Mucosa of gallbladder (tissue), 1 donor: ENCODE results near the gene DLGAP4. TPM values are rescaled to one million over a fixed set of nuclear protein-coding genes. Genes with fewer than 3 reads are reported as not detected.

Experiments
- DNase-seq: peaks from one replicate; pipeline ENCODE4 v3.0.0-alpha.2; 2020; ENCODE audit warnings: low spot score
- total RNA-seq: library from RNA; stranded (reverse); gene quantifications from one replicate; pipeline ENCODE4 v1.2.1, GENCODE V29; 2021
- donor health status: DM: no; HTN: no; CAD: no.

Gene DLGAP4
- total RNA-seq, 1 donor from 2014 or later, result 78.4 TPM

DNA sequence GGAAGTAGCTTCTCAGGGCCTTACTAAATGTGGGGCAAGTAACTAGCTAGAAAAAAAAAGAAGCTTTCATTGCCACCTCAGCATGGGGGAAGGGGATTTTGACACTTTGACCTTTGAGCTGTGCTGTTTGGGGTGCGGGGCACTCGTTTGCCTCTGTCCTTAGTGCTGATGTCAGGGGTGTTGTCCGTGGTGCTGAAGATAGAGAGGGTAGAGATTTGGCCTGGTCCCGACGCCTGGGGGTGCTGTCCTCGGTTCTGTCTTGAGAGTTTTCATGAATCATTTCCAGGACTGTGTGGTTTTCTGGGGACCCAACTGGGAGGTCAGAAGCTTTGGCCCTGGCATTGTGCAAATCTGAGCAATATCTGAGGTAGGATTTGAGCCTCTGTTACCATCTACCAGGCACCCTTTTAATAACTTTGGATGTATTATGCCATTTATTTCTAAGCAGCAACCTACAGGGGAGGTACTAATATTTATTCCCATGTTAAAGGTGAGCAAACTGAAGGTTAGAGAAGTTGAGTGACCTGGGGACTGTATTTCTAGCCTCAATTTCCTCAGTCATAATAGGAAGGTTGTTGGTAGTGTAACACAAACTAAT is 78.0 kb downstream of the DLGAP4 start:
- DNase-seq, result no peak

DNA sequence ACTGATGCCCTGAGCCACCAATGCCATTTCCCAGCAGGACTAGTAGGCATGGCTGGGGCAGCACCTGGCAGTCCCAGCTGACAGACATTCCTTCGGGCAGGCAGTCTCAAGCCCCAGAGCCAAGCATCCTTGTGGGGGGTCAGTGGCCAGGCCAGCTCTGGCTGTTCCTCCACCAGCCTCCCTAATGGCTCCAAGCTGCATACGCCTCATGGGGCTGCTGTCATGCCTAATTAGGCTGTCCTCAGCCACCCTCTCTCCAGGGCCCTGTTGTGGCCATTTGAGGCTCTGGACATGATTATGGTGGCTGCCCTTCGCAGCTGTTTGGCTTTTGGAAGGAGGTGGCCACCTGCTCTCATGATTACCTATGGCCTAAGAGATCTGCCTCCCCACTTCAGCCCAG is 79.4 kb downstream of the DLGAP4 start:
- DNase-seq, result no peak

GRCh38 chr20:36386236-36386635 is 80.1 kb downstream of the DLGAP4 start:
- DNase-seq, result no peak

GRCh38 chr20:36390269-36390668 is 84.1 kb downstream of the DLGAP4 start:
- DNase-seq, result no peak

DNA sequence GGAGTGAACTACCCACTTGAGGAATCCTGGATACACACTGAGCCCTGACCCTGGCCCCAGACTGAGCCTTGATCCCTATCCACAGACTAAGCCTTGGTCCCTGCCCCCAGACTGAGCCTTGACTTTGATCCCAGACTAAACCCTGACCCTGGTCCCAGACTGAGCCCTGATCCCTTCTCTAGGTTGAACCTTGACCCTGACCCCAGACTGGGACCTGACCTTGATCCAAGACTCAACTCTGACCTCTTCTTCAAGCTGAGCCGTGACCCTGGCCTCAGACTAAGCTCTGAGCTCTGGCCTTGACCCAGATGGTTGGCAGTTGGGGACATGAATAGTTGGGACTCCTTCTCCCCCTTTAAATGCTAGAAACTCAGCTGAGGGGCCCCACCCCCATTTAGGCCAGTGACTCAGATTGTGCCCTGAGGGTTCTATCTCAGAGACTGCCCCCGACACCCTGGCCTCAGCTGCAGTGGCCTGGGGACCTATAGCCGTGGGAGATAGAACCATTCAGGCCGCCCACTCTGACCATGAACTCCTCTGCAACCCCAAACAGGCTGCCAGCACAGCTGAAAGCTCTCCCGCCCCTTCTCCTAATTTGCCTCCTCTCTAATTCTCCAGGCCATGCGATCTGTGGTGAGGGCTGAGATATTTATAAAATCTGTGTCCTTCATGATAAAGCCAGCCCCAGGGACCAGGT is 84.7 kb downstream of the DLGAP4 start:
- DNase-seq, result no peak

DNA sequence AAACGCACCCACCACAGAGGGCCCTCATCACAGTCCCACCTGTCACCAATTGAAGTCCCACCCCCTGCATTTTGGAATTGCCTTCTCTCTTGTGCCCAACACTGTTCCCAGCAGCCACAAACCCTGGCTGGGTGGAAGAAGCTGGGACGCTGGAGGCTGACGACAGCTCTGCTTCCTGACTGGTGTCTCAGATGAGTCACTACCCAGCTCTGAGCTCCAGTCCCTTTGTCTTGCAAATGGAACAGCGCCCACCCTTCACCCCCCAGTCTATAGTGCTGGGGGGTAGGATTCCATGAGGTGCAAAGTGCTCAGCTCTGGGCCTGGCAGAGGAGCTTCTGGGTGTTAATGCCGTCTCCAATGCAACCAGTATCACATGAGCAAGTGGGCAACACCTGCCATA is 85.3 kb downstream of the DLGAP4 start:
- no peak for DNase-seq

DNA sequence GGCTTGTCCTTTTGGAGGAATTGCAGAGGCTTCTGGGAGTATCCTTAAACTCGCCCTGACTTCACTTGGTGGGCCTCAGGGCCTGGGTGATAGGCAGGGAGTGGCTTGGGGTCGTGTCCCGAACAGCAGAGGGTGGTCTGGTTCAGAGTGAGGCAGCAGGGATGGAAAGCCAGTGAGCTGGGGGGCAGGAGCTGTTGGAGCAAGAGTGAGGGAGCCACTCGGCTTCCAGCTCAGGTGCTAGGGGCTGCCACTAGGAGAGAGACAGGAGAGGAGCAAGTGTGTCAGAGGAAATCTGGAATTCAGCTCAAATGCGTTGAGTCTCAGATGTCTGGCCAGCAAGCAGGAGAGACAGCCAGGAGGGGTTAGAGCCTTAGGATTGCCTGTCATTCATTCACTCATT is 85.8 kb downstream of the DLGAP4 start:
- DNase-seq, result no peak

DNA sequence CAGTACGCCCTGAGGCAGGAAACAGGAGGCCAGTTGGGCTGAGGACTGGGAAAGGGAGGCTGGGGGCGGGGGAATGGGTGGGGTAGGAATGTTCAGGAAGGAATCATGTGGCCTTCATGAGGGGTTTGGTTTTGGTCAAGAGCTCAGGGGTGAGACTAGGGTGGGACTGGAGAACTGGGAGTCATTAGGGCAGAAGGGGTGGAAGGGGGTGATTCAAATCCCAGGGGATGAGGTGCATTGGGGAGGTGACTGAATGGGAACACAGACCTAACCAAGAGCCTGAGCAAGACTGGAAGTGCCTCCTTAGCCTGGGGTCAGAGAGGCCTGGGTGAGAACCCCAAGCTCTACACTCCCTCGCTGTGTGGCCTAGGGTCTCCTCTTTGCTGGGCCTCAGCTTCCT is 86.8 kb downstream of the DLGAP4 start:
- DNase-seq, result no peak

DNA sequence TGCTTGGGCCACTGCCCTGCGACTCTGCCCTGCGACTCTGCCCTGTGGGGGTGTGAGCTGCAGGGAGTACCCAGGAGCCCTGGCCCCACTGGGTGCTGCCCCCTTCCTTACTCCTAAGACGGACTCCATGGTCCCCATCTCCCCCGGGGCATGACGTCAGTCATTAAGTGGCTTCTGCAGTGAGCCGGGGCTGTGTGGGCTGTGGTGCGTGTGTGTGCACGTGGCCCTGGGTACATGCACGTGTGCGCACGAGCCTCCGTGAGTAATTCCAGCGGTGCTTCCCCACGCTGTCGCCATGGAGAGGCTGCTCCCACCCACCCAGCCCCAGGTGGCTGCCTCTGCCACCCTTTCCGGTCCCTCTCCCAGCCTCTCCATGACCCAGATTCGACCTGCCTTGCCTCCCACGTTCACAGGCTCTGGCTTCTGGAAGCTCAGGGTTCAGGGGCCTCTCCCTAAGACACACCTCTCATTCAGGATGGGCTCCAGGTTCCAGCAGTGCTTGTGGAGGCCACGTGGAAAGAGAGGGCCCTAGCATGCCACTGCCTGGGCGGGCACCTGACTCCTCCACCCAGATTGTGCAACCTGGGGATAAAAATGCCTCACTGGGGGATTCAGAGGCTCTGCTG is 88.3 kb downstream of the DLGAP4 start:
- DNase-seq, result no peak

- no peak for DNase-seq
Measured at GRCh38 chr20:36396340-36396739, 90.2 kb downstream of the DLGAP4 start.

DNA sequence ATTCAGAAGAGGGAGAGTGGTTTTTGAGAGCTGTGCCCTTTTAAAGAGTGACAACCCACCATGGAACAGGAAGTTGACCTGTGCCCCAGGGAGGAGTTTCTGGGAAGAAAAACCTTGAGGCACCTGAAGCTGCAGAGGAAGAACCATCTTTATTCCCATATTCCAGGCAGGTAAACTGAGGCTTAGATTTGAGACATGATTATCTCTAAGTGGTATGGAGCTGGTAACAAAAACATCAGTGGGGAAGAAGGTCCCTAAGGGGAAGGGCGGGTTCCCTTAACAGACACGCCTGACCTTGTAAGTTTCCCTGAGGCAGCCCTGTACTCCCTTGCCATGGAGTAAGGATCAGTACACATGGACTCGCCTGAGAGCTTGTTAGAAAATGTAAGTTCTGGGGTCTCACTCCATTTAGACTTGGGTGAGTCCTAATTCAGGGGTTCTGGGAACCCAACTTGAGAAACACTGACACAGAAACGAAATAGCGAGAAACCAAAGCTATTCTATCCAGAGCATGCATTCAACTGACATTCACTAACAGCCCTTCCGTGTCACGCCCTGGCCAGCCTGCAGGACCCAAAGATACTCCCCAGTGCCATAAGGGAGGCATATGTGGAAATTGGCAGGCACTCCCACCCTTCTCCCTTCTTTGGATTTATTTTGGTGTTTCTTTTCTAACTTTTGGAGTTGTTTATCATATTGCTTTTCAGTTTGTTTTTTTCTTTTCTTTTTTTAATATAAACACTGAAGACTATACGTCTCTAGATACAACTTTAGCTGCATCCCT is 90.9 kb downstream of the DLGAP4 start:
- DNase-seq, result no peak

DNA sequence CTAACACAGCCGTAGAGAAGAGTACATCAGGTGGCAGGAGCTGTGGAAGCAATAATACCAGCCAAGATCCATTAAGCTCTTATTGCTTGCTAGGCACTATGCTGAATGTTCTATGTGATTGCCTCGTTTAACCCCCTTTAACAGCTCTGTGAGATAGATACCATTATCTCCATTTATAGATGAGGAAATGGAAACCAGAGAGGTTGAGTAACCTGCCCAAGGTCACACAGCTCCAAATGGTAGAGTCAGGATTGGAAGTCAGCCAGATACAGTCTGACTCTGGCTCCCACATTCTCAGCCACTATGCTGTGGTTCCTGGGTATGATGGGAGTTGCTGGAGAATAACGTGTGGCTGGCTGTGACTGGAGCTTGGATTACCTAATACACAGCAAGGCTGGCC is 92.4 kb downstream of the DLGAP4 start:
- DNase-seq, result no peak

GRCh38 chr20:36399147-36399968 is 93.2 kb downstream of the DLGAP4 start:
- DNase-seq, result no peak

- DNase-seq, result no peak
Measured at GRCh38 chr20:36399969-36400545, 93.9 kb downstream of the DLGAP4 start.

- DNase-seq, result no peak
Measured at GRCh38 chr20:36400909-36401735, 95.0 kb downstream of the DLGAP4 start.

GRCh38 chr20:36402708-36403107 is 96.6 kb downstream of the DLGAP4 start:
- no peak for DNase-seq

DNA sequence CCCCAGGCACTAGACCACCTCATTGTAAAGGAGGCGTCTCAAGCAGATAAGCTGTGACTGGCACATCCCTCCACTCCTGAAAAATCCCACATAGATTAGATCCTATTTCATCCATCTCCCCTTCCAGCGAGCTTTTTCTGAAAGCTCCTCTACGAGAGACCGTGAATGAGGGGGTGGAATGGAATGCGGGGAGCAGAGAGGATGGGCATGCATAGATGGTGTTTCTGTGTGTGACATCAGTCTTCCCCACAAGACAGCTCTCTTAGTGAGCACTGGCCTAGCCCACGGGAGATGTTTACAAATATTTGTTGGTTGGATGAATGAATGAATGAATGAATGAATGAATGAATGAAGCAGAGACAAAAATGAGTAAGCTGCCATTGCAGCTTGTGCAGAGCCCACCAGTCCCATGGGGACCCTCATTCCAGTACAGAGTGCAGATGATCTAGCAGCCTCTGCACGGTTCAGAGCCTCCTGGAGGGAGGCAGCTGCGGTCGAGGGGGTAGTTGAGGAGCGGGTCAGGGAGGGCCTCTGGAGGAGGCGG is 98.4 kb downstream of the DLGAP4 start:
- DNase-seq, result no peak

DNA sequence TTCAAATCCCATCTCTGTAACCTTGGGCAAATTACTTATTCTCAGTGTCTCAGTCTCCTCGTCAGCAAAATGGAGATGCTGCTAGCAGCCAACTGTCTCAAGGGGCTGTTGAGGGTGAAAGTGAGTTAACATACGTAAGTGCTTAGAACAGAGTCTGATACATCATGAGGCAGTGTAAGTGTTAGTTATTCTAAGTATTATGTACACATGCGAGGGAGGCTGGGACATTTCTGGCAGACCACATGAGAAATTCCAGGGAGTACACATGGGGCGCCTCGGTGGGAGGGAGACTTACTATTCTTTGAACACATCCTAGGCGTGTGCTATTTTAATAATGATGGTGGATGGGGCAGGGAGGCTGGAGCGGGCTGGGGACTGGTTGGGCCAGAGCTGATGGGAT is 99.1 kb downstream of the DLGAP4 start:
- DNase-seq, result no peak

DNA sequence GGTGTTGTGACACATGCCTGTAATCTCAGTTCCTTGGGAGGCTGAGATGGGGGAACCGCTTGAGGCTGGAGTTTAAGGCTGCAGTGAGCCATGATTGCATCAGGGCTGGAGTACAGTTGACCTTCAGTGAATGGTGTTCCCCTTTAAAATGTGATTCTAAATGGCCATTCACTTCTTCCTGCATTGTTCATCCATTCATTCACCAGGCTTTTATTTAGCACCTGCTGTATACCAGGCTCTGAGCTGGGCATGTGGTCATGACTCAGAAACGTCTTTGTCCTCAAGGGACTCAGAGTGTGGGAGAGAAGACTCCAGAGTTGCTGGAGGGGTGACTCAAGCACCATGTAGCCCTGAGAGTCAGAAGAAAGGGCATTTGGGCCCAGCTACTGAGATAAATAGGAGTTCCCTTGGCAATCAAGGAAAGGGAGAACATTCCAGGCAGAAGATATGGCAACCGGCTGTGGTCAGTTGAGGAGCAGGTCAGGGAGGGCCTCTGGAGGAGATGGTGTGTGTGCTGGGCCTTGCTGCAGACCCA is 101.1 kb downstream of the DLGAP4 start:
- DNase-seq, result no peak

- DNase-seq, result peak; percentile 20
Measured at GRCh38 chr20:36408219-36408618, 102.1 kb downstream of the DLGAP4 start.
